ENCODE data around the gene KRT74.

The KRT74 gene

DNA sequence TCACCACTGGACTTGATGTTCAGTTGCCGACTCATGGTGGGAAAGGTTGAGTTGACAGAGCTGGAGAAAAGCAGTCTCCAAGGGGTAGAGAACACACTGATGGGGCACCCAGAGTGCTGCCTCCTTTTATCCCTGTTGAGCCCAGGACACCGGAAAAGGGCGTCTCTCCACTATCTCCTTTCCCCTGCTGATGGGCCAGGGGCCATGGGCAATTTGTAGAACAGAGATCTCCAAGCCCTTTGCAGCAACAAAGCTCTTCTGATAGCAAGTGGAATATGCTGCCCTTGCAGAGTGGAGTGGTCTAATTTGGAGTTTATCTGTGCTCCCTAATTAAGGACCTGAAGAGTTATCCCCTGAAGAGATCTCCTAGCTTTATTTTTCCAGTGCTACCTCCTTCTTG is at the start of gene KRT74:
KRT74 (minus strand) TSS at position 101 of the 400 bp plus-strand sequence; CDS start at position 35, 66 bp downstream.
- no peak for DNase-seq (ENCODE audit: low read depth)

DNA sequence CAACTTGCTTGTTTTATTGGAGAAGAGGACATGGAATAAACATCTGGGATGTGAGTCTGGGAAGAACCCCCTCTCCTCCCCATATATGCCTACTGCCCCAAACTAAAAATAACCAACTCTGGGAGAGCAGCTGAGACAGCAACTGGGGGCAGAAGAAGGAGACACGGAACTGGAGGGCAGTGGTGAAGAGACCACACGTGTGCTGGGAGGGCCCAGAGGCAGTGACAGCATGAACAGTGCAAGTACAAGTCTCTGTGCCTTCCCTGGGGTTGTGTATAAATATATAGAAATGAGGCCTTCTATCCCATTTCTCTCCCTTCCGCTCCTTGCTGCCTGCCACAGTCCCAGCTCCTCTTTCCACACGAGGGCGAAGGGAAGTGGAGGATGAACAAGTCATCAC is 48.7 kb upstream of the KRT74 start:
- DNase-seq (ENCODE audit: low read depth): no peak

DNA sequence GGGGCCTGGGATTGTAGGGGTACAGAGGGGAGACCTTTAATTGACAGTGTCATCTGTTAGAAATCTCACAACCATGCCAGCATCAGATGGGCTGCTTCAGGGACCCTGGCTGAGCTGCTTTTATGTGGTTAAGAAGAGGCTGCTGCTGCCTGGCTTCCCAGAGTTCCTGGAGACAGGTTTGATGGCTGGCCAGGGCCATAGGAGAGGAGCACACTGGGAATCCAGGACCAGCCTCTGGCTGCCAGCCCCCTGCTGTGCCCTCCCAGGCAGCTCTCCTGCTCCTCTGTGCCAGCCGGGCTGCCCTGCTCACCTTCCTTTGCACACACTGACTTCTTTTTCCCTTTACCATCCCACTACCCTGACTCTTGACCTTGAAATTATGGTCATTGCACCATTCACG is 45.2 kb upstream of the KRT74 start:
- no peak for DNase-seq (ENCODE audit: low read depth)

DNA sequence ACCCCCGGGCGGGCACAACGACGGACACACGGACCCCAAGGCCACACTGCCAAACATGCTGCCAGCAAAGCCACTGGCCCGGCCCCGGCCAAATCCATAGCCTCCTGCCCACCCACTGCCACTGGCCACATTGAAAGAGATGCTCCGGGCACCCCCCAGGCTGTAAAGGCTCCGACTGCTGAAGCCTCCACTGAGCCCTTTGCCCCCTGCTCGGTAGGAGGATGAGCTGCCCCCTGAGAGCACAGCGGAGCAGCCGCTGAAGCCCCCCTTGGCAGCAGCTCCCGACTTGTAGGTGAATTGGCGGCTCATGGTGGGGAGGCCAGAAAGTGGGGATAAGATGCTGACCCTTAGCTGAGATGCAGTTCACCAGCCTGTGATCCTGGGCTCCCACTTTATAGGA is 44.6 kb upstream of the KRT74 start, which contains the start of gene KRT73:
KRT73 (minus strand) TSS at position 344 of the 400 bp plus-strand sequence; CDS start at position 309, 35 bp downstream.
- no peak for DNase-seq (ENCODE audit: low read depth)

DNA sequence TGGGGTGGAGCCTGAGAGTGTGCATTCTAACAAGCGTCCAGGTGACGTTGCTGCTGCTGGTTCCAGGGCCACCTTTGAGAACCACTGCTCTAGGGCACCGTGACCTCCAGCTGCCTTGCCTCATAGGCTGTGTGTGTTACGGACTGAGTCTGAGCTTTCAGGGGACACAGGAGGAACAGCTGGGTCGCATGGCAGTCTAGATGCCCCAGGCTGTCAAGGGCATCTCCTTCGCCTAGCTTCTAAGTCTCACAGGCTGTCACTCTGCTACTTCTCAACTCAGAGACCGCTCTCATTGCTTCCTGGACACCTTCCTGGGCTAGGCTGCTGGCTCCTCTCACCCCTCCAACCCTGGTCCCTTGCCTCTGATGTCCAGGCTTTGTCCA is 43.8 kb upstream of the KRT74 start:
- no peak for DNase-seq (ENCODE audit: low read depth)

DNA sequence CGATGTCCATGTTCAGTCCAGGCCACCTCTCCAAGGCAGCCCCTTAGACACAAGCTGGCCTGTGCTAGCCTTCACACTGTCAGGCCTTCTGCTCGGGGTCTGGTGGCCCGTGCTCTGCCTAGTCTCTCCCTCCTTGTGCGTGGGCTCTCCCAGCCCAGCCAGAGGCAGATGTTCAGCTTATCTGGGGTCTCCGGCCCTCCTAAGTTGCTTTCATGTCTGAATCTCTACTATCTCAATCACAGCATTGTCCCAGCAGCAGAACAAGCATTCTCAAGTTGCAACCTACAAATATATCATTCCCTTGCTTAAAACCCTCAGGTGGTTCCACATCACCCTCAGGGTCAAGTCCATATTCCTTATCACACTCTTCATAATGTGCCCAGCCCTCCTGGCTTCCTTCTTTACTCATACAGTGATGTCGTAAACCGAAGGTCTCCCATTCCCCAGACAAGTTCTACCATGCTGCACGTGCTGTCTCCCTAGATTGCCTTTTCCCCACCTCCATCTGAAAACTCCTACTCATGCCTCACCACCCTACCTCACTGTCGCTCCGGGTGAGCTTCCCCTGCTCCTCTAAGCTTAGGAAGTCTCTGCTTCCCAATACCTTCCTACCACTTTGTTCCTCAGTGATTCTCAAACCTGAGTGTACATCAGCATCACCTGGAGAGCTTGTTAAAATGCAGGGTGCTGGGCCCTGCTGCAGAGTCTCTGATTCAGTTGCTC is 43.2 kb upstream of the KRT74 start:
- no peak for DNase-seq (ENCODE audit: low read depth)

DNA sequence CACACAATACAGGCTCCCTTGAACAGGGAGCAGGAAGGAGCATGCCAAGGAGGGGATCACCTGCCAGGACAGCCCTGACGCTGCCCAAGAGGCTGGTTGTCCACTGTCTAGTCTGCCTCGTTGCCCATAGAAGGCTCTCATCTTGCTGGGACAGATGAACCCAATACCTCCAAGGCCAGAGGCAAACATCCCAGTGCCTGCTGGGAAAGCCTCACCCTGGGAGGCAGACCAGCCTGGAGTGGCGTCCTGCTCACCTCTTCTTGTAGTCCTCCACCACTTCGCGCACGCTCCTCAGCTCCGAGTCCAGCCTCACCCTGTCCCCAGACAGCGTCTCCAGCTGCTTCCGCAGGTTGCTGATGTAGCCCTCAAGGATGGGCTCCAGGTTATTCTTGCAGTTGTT is 42.3 kb upstream of the KRT74 start:
- no peak for DNase-seq (ENCODE audit: low read depth)

DNA sequence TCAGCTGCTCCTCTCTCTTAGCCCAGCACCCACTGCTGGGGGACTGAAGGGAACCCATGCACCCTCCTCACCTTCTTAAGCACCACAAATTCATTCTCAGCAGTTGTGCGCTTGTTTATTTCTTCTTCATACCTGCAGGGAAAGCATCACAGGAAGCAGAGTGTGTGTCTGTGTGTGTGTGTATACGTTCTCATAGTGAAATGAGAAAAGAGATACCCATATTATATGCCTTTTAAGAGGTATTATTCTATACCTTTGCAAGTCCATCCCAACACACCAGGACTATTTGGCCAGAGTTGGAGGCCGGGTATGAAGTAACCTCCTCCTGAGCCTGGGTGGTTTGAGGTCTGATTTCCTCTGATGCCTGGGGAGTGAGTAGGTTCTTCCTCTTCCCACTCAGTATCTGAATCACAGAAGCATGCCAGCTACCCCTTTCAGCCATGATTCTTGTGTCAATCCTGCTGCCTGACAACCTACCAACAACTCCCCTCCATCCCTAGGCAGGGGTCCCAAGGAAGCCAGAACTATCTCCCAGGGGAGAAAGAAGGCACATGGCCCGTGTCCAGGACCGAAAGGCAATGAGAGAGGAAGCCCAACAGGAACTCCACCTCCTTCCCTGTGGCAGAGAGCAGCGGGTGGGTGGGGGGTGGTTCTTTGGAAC is 41.7 kb upstream of the KRT74 start:
- no peak for DNase-seq (ENCODE audit: low read depth)

DNA sequence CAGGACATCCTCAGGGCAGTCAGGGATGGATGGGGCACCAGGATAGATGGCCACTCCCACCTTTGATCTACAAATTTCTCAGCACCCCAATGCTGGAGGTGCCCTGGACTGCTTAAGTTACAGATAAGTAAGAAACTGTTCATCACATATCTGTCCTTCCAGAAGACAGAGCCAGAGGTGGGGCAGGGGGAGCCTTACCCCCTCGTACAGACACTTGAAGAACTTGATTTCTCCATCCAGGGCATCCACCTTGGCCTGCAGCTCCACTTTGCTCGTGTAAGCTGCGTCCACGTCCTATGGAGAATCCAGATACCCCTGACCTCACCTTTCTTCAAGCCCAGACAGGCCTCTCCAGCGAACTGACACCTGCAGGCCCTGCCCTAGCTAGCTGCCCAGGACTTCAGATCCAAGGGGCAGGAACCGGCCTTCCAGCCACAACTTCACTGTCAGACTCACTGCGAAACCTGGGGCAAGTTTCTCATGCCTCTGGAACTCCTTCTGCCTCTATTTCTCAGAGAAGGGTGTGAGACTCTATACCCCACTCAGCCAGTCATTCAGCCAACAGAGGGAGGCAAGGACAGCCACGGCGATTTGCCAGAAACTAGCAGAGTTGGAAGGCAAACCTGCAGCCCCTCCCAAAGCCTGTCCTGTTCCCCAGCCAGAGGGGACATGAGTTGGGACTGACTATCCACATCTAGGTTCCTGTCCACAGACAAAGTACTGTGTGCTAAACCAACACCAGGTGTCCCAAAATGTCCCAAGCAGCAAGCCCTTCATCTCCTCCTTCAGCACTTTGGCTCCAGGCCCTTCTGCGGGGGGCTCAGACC is 41.0 kb upstream of the KRT74 start:
- no peak for DNase-seq (ENCODE audit: low read depth)

DNA sequence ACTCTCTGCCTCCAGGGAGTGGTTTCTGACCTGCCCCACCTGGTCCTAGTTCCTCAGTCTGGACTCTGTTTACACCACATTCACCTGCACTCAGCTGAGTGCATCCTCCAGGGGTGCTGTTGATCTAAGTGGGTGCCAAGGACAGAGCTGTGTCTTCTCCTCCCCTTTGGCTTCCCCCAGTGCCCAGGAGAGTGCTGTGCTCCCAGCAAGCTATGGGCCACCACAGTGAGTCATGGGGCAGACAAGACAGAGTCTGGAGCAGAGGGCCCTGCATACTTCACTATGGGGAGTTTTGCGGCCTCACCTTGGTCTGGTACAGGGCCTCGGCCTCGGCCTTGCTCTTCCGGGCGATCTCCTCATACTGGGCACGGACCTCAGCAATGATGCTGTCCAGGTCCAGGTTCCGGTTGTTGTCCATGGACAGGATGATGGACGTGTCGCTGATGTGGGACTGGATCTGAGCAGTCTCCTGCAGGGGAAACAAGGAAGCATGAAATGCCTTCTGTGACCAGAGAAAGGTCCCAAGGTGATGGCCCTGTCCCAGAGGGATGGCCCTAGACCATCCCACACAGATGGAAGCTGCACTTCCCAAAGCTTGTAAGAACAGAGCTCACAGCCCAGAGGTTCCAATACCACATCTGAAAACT is 39.9 kb upstream of the KRT74 start:
- DNase-seq (ENCODE audit: low read depth): no peak

DNA sequence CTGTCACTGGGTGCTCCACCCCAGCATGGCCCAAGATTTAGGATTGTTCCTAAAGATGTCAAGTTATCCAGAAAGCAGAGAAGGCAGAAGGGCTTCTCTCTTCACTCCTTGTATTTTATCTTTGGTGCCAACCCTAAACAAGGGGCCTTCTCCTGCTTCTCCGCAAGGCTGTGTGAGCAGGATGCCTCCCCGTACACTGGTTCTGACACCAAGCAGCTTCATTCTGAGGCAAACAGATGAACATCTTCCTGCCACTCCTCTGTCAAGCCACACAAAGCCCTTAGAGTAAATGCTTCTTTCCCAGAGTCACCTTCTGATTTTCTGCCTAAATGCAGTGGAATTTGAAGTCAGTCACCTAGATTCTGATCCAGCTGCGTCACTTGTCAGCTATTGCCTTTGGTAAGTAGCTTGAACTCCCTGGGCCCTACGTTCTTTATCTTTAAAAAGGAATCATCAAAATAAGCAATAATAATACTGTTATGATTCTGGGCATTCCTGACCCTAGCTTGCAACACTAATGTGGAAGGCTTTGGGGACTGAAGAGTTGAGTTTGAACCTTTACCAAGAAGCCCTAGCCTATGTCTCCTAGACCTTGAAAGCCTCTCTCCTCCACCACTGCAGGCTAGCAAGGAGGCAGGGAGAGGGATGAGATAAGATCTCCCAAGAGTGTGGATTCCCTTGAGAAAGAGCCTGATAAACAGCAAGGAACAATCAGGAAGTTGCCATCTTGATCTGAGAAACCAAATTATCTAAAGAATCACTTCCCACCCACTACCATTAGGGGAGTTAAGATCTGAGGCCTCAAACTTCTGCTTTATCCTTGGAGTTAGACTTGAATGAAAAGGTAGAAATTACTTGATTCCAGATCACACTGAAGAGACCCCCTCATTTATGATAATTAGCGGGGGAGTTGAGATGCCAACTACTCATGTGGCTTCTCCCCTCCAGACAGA is 39.1 kb upstream of the KRT74 start:
- no peak for DNase-seq (ENCODE audit: low read depth)

DNA sequence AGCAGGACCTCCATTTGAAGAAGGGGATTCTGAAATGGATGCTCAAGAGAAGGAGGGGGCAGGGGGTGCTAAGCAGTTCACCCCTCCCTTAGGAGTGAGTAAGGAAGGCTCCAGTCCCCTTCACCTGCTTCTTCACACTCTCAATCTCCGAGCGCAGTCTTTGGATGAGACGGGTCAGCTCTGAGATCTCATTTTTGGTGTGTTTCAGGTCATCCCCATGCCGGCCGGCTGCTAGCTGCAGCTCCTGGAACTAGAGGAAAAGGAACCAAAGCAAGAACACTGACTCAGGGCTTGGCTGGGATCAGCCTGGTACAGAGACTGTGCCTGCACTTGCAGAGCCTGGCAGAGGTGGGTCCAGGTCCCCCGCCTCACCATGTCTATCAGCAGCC is 37.4 kb upstream of the KRT74 start:
- no peak for DNase-seq (ENCODE audit: low read depth)

DNA sequence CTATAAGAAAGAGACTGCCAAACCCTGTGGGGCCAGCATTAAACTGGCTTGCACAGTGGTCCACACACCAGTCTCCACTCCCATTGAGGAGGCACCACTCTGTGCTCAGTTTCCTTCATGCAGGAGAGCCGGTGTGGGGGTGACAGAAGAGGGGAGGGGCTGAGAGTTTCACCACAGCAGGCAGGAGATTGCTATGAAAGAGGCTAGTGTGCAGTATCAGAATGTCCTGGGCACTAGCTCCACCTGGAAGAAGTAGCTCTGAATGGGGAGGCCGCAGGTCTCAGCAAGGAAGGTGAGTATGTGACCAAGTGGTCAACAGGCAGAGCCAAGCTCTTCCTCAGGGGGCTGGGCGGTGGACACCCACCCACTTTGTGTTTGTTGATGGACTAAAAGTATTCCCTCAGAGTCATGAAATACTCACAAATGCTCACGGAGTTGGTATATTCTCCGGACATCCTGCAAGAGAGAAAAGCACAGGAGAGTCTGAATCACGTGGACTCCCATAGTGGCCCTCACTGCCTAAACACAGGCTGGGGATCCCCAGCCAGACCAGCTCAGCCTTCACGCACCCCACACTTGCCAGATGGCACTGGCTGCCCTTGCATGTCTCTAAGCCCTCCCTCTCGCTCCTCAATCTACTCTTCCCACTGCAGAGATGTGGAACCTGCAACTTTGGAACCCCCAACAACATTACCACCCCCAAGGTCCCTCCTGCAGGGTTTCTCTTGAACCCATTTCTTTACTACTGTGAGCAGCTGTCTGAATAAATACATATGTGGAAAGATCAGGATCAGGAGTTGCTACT is 35.4 kb upstream of the KRT74 start:
- no peak for DNase-seq (ENCODE audit: low read depth)

DNA sequence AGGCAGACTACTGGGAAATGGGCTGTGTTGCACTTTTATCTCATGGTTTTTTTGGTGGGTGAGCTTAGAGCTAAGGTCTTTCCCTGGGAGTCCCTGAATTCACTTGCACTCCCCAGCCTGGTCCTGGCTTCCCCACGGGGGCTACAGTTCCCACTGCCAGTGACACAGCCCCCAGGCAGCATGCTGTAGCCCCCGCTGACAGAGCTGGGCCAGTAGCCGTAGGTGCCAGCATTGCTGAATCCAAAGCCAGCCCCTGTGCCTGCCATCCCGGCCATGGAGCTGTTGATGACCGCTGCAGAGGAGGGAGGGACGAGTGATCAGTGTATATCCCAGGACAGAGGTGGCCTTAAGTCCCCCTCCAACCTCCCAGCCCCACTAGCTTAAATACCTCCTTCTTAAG is 34.5 kb upstream of the KRT74 start:
- DNase-seq (ENCODE audit: low read depth): no peak

DNA sequence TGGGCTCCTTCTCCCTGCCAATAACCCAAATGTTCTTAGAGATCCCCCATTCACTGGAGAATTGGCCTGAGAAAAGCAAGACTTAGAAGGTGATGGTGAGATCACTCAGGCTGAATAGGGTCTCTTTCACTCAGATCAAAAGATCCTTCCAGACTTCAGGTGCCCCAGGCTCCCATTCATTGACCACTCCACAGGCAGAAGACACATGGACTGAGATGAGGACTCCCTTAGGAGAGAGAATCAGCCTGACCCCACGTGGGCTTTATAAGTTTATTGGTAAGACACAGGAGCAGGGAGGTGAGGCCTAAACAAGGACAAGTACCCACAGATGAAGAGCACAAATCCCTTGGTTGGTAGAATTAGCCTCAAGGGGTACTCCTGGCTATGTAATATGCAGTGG is 33.7 kb upstream of the KRT74 start:
- DNase-seq (ENCODE audit: low read depth): no peak

DNA sequence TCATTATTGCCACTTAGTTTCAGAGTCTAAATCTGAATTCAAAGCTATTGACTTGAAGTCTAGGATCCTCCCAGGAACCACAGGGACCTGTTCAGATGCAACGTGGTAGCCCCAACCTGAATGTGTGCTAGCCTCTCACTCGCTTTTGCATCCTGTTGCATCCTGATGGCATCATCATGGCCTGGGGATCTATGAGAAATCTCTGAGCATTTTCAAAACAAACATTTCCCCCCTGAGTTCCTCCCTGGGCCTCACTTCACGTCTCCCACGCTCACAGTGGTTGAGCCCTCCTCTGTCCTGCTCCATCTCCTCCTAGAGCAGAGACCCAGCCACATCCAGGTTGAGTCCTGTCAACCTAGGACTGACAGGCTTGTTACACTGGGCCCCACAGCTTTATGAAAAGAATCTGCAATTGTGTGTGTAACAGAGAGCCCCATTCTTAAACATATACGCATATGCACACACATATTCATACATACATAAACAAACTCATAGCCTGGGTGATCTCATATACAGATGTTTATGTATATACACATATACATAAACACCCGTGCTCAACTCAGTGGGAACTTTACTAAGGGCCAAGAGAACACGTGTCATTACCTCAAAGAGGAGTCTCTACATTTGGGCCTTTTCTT is 33.1 kb upstream of the KRT74 start:
- no peak for DNase-seq (ENCODE audit: low read depth)

DNA sequence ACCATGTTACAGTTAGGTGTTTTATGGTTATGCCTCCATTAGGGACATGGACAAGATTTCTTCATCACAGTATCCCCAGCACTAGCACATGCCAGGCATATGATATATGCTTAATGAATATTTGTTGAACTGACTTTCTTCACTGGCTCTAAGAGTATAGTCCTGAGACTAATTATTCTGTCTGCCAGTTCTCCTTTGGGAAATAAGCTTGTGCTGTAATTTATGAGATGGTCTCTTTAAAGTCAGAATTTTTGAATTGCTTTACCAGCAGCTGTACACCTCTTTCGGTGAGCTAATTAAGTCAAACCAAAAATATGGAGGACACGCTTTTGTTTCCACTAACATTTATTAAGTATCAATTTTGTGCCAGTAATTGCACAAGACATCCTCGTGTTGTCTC is 32.5 kb upstream of the KRT74 start:
- no peak for DNase-seq (ENCODE audit: low read depth)

DNA sequence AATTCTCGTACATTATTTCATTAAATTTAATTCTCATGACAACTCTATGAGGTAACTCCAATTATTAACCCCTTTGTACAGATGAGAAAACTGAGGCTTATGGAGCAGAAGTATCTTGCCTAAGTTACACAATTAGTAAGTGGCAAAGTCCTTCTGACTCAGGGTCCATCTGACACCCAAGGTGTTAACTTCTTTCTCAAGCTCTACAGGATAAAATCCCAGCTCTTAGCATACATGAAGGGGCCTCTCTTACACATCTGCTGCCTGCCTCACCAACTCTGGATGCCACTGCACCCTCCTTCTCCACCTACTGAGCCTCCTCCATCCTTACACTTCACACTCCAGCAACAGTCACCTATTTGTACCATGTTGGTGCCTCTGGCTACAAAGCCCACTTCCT is 31.9 kb upstream of the KRT74 start:
- DNase-seq (ENCODE audit: low read depth): no peak

DNA sequence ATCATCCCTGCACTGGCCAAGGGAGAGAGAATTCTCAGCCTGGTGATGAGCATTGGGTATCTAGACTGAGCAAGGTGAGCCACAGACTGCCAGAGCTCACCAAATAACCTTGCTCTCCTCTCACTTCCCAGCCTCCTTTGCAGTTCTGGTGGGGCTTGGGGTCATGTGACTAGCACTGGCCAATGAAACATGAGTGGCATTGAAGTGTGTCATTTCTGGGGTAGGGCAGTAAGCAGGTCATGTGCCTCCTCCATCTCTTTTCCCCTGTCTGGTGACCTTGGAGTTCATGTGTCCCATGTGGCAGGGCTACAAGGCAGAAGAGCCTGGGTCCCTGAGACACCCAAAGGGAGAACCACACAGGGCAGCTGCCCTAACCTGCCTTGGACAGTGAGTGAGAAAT is 31.2 kb upstream of the KRT74 start:
- DNase-seq (ENCODE audit: low read depth): no peak

DNA sequence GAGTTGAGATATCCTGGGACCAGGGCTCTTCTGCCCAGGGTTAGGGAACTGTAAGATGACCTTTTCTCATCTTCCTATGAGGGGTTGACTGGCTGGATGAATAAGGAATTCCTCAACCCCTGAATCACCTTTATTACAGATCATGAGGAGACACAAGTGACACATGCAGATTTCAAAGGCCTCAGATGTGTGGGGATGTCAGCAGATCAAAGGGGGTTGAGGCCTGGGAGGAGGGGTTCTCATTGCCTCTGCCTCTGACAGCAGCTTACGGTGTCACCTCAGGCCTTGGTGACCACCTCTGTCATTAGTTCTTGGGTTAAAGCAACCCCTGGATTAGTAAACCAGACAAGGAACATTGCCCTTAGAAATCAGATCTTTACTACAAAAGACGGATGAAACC is 29.7 kb upstream of the KRT74 start:
- DNase-seq (ENCODE audit: low read depth): no peak
